Erythroblast (primary cell): ENCODE results near the gene CORIN.

ENCODE experiments used
- GATA1 ChIP-seq: IDR thresholded peaks from 2 replicates; pipeline ENCODE4 v1.6.1; 2011; ENCODE audit warnings: low read depth, mild to moderate bottlenecking, control low read depth, low read length, moderate library complexity
- POLR2A ChIP-seq: IDR thresholded peaks from 2 replicates; pipeline ENCODE4 v1.6.1; 2011; ENCODE audit warnings: mild to moderate bottlenecking, low read length

GRCh38 chr4:47705326-47705981 lies 132.4 kb downstream of the CORIN start:
- TF ChIP-seq POLR2A (no peak), GATA1 (no peak)
